H1 (cell line): ENCODE data around the gene MEX3D. TPM values are rescaled to one million over a fixed set of nuclear protein-coding genes. Genes with fewer than 3 reads are reported as not detected.

Experiments used
- BACH1 ChIP-seq: IDR thresholded peaks from 2 replicates; pipeline ENCODE4 v1.6.1; 2012; ENCODE audit warnings: low read length, improper control_type of control experiment
- CREB1 ChIP-seq: IDR thresholded peaks from 2 replicates; pipeline ENCODE4 v1.6.1; 2012; ENCODE audit warnings: inconsistent platforms
- E2F6 ChIP-seq: IDR thresholded peaks from 2 replicates; pipeline ENCODE4 v1.6.1; 2012; ENCODE audit warnings: inconsistent platforms
- EGR1 ChIP-seq: IDR thresholded peaks from 2 replicates; pipeline ENCODE4 v1.6.1; 2011; ENCODE audit warnings: low read depth, low read length, borderline replicate concordance
- EZH2 ChIP-seq: fragments of 200-600 bp; sonication (generic); IDR thresholded peaks from 2 replicates; pipeline ENCODE4 v1.7.1; 2012; ENCODE audit warnings: low read depth, mild to moderate bottlenecking, moderate library complexity, low read length, inconsistent platforms; ENCODE audit not compliant: severe bottlenecking
- HDAC2 ChIP-seq, 2 experiments: fragments of 300-600 bp in 1 of 2; sonication (generic) in 1 of 2; IDR thresholded peaks; 2 replicates each; pipeline ENCODE4 v1.6.1; 2011 to 2012; ENCODE audit warnings: low read depth in 2 of 2, low read length in 2 of 2, mild to moderate bottlenecking in 2 of 2, moderate library complexity in 2 of 2, borderline replicate concordance in 1 of 2, inconsistent platforms in 1 of 2
- HDAC6 ChIP-seq: IDR thresholded peaks from one replicate; pipeline ENCODE4 v1.7.1; 2012; ENCODE audit warnings: low read depth, mild to moderate bottlenecking, inconsistent platforms, low read length, moderate library complexity
- JUN ChIP-seq: IDR thresholded peaks from 2 replicates; pipeline ENCODE4 v1.6.1; 2011; ENCODE audit warnings: low read depth, mild to moderate bottlenecking, improper control_type of control experiment, low read length
- KDM5A ChIP-seq: fragments of 200-600 bp; IDR thresholded peaks from 2 replicates; pipeline ENCODE4 v1.7.1; 2012; ENCODE audit warnings: mild to moderate bottlenecking, low read length, inconsistent platforms, mixed read lengths
- PHF8 ChIP-seq: fragments of 200-600 bp; sonication (generic); conservative IDR thresholded peaks from 2 replicates; pipeline ENCODE4 v1.7.1; 2012; ENCODE audit warnings: low read depth, mild to moderate bottlenecking, inconsistent platforms, low read length, moderate library complexity
- POLR2AphosphoS5 ChIP-seq: IDR thresholded peaks from 2 replicates; pipeline ENCODE4 v1.6.1; 2011; ENCODE audit warnings: low read depth, low read length
- POU5F1 ChIP-seq: IDR thresholded peaks from 2 replicates; pipeline ENCODE4 v1.6.1; 2011; ENCODE audit warnings: low read depth, mild to moderate bottlenecking, low read length, moderate library complexity
- RAD21 ChIP-seq, 2 experiments: IDR thresholded peaks in 1 of 2; conservative IDR thresholded peaks in 1 of 2; 2 replicates each; pipeline ENCODE4 v1.6.1; 2011; ENCODE audit warnings: low read depth in 2 of 2, low read length in 2 of 2, improper control_type of control experiment in 1 of 2, inconsistent platforms in 1 of 2, mild to moderate bottlenecking in 1 of 2, moderate library complexity in 1 of 2
- SIX5 ChIP-seq: IDR thresholded peaks from 2 replicates; pipeline ENCODE4 v1.6.1; 2011; ENCODE audit warnings: mild to moderate bottlenecking, low read depth, low read length
- SP2 ChIP-seq: IDR thresholded peaks from 2 replicates; pipeline ENCODE4 v1.6.1; 2012; ENCODE audit warnings: mild to moderate bottlenecking, low read length, inconsistent platforms
- SRF ChIP-seq: IDR thresholded peaks from 2 replicates; pipeline ENCODE4 v1.6.1; 2011; ENCODE audit warnings: mild to moderate bottlenecking, low read depth, low read length, moderate library complexity
- SUZ12 ChIP-seq: fragments of 200-600 bp; sonication (generic); IDR thresholded peaks from 2 replicates; pipeline ENCODE4 v1.6.1; 2012; ENCODE audit warnings: mild to moderate bottlenecking, inconsistent platforms, low read length, moderate library complexity, mixed read lengths
- TAF1 ChIP-seq: IDR thresholded peaks from 2 replicates; pipeline ENCODE4 v1.6.1; 2011; ENCODE audit warnings: mild to moderate bottlenecking, low read depth, low read length
- TAF7 ChIP-seq: optimal IDR thresholded peaks from 2 replicates; pipeline ENCODE3; 2011; ENCODE audit warnings: low read depth, mild to moderate bottlenecking, inconsistent platforms, low read length, moderate library complexity, borderline replicate concordance
- TBP ChIP-seq: IDR thresholded peaks from 2 replicates; pipeline ENCODE4 v1.6.1; 2011; ENCODE audit warnings: low read depth, low read length, improper control_type of control experiment
- TEAD4 ChIP-seq: IDR thresholded peaks from 2 replicates; pipeline ENCODE4 v1.6.1; 2012; ENCODE audit warnings: low read depth, low read length, inconsistent platforms, mixed read lengths
- USF2 ChIP-seq: IDR thresholded peaks from 2 replicates; pipeline ENCODE4 v1.6.1; 2011; ENCODE audit warnings: low read length, improper control_type of control experiment
- polyA plus RNA-seq, 7 experiments: library from polyadenylated mRNA; depleted of rRNA in 3 of 7; stranded (reverse) in 5 of 7; unstranded in 2 of 7; fragments of >200 nt in 5 of 7; fragments of 200-250 nt in 2 of 7; gene quantifications; 1 replicate in 5 of 7; 2 replicates in 1 of 7; 4 replicates in 1 of 7; pipeline versions ENCODE4 v1.2.1 to v1.2.3, GENCODE V29; 2011 to 2013; ENCODE audit warnings: missing spikeins in 2 of 7, mixed read lengths in 2 of 7
- total RNA-seq: library from RNA; stranded (reverse); fragmentation: NEBNext Ultra II Directional; extraction: Animal tissue kit (Norgen Biotek cat#: 25700); gene quantifications from 2 replicates; pipeline ENCODE4 v1.2.1, GENCODE V29; 2021
- TF ChIP-seq, protein P1 (sequence below): IDR thresholded peaks from 2 replicates; pipeline ENCODE4 v1.6.1; 2012; ENCODE audit warnings: inconsistent platforms

MEX3D gene
- total and polyA plus RNA-seq, 2 of the 8 experiments (the other 6 are each of a cell fraction or from before 2014, with no cell fraction given): 20.8 to 78.8 TPM

DNA sequence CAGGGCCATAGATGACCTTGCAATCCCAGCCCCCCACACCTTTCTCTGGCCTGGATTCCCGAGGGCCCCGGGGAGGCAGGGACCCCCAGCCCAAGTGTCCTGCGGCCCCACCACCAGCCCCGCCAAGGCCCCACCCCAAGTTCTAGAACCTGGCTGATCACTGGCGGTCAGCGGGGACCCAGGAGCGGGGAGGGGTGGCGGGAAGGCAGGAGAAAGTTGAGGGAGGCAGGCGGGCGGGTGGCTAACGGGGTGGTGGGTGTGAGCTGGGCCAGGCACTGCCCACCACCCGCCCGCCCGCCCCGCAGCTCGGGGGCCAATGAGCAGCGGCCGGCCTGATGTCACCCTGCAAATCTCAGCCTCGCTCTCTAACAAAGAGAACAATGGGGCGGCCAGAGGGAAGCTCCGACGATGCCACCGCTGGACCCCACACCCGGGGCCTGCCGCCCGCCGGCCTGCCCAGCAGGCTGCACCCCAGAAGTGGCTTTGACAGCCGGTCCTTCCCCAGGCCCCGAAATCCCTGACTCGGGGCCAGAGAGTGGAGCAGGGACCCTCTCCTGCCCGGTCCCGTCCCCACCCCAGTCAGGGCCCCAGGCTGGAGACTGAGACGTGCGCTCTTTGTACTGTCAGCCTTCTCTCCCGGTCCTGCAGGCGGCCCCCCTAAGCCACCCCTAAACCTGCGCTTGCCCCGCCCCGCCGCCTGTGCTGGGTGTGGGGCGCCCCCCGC is 1.6 kb downstream of the MEX3D start (continued):
- no peak for TF ChIP-seq BACH1
- no peak for TF ChIP-seq KDM5A
- TF ChIP-seq CREB1: 0 out of 2 replicates have a peak, but pooled peaks have one; percentile 12
- no peak for TF ChIP-seq SP2
- peak; percentile 61 for TF ChIP-seq TAF1
- no peak for TF ChIP-seq JUN
- TF ChIP-seq SRF: no peak
- TF ChIP-seq RAD21 (IDR thresholded peaks at IDR 0.05 in 1 of 2, conservative IDR thresholded peaks at IDR 0.05 in 1 of 2; ENCODE audit: low read depth in 2 of 2, low read length in 2 of 2): no peak
- no peak for TF ChIP-seq TEAD4
- no peak for TF ChIP-seq POU5F1
- TF ChIP-seq E2F6: no peak
- TF ChIP-seq, protein P1, sequence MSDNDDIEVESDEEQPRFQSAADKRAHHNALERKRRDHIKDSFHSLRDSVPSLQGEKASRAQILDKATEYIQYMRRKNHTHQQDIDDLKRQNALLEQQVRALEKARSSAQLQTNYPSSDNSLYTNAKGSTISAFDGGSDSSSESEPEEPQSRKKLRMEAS: no peak; the same call in 1 of the 2 replicates
- no peak for TF ChIP-seq SIX5
- no peak; the same call in 1 of the 2 replicates for TF ChIP-seq TBP
- TF ChIP-seq POLR2AphosphoS5: peak; percentile 68
- TF ChIP-seq TAF7: no peak
- TF ChIP-seq EGR1: no peak
- no peak for TF ChIP-seq HDAC6
- TF ChIP-seq SUZ12: no peak
- TF ChIP-seq HDAC2 (IDR thresholded peaks at IDR 0.05; ENCODE audit: borderline replicate concordance in 1 of 2, low read depth in 2 of 2, low read length in 2 of 2): peak in 1 of 2 experiments; percentile 62; a peak in 1 of 4 replicates
- TF ChIP-seq PHF8: peak; percentile 74
- no peak for TF ChIP-seq EZH2
- TF ChIP-seq USF2: no peak
